Measurements from ENCODE around the gene TRAPPC5.
A peak's percentile ranks its signal among the peaks of the same experiment; 100 is the strongest.

TRAPPC5 gene

DNA sequence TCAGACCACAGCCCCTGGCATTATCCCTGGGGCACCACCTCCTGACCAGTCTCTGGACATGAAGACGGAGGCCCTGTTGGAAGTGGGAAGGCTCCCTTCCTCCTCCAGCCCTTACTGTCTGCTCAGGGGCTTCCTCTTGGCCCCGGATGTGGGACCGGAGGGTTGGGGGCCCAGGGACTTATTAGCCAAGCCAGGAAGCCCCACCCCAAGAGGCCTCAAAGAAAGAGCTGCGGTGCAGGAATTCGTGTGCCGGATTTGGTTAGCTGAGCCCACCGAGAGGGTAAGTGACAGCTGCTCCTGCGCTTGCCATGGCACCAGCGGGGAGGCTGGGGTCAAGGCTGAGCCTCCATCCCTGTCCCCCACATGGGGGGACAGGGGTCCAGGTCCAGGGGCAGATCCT, 11.8 kb upstream of the TRAPPC5 start, which contains the start of gene RETN:
Gene RETN (plus strand): TSS at position 208 of the 400 bp plus-strand sequence. CDS start 278 bp downstream, outside the sequence.
- peaks cover 3% of the 10 kb centered on the region for H3K4me1 ChIP-seq (ENCODE audit: control insufficient read depth, low read depth, low read length)
- H3K27me3 ChIP-seq (ENCODE audit: control insufficient read depth, insufficient read depth, low read length), result peaks cover 37% of the 10 kb centered on the region
- peak within 1 kb of the TSS; percentile 19 for H3K4me3 ChIP-seq (ENCODE audit: low read length)
- H3K36me3 ChIP-seq (ENCODE audit: control insufficient read depth, low read depth, low read length), result no peaks in the 10 kb centered on the region
- H3K9me3 ChIP-seq (ENCODE audit: control insufficient read depth, low read depth, low read length), result no peaks in the 10 kb centered on the region
- no peak within 1 kb of the TSS for H3K27ac ChIP-seq (ENCODE audit: low read length)
- no peak within 1 kb of the TSS for H3K9ac ChIP-seq (ENCODE audit: low read length)

DNA sequence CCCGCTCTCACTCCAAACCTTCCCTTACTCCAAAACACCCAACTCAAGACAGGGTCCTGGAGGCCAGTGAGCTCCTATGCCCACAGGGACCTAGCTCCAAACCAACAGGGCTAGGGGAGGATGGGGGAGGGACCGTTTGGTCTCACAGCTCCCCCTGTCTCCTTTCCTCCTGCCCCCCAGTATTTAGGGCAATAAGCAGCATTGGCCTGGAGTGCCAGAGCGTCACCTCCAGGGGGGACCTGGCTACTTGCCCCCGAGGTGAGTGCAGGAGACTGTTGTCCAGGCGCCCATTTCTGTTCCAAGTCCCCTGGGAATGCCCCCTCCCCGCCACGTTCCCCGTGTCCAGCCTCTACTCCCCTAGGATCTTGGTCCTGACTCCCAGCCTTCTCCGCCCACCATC, 11.0 kb upstream of the TRAPPC5 start:
- Histone ChIP-seq H3K4me3 (ENCODE audit: low read length) (peak overlapping the region; percentile 19), H3K27me3 (ENCODE audit: control insufficient read depth, insufficient read depth, low read length) (peaks cover 37% of the 10 kb centered on the region), H3K4me1 (ENCODE audit: control insufficient read depth, low read depth, low read length) (peaks cover 3% of the 10 kb centered on the region), H3K9ac (ENCODE audit: low read length) (no peak overlapping the region), H3K36me3 (ENCODE audit: control insufficient read depth, low read depth, low read length) (no peaks in the 10 kb centered on the region), H3K27ac (ENCODE audit: low read length) (no peak overlapping the region), H3K9me3 (ENCODE audit: control insufficient read depth, low read depth, low read length) (no peaks in the 10 kb centered on the region)

DNA sequence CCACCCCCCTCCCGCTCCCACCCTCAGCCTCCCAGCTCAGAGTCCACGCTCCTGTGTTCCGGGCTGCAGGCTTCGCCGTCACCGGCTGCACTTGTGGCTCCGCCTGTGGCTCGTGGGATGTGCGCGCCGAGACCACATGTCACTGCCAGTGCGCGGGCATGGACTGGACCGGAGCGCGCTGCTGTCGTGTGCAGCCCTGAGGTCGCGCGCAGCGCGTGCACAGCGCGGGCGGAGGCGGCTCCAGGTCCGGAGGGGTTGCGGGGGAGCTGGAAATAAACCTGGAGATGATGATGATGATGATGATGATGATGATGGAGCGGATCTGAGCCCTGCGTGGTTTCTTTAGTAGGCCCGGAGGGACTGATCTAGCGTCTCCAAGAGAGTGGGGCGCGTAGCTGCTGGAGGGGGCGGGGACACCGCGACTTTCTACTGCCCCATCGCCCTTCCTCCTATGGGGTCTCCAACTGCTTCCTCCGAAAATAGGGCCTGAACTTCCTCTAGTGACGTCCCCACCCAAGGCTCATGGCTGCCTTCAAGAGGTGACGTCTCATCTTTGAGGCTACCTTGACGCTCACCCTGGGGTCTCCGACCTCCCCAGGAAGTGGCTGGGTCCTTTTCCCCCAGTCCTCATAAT, 10.4 kb upstream of the TRAPPC5 start:
- Histone ChIP-seq H3K36me3 (ENCODE audit: control insufficient read depth, low read depth, low read length) (no peaks in the 10 kb centered on the region), H3K27me3 (ENCODE audit: control insufficient read depth, insufficient read depth, low read length) (peaks cover 37% of the 10 kb centered on the region), H3K9ac (ENCODE audit: low read length) (no peak overlapping the region), H3K9me3 (ENCODE audit: control insufficient read depth, low read depth, low read length) (no peaks in the 10 kb centered on the region), H3K27ac (ENCODE audit: low read length) (no peak overlapping the region), H3K4me3 (ENCODE audit: low read length) (peak overlapping the region; percentile 82), H3K4me1 (ENCODE audit: control insufficient read depth, low read depth, low read length) (peaks cover 3% of the 10 kb centered on the region)

DNA sequence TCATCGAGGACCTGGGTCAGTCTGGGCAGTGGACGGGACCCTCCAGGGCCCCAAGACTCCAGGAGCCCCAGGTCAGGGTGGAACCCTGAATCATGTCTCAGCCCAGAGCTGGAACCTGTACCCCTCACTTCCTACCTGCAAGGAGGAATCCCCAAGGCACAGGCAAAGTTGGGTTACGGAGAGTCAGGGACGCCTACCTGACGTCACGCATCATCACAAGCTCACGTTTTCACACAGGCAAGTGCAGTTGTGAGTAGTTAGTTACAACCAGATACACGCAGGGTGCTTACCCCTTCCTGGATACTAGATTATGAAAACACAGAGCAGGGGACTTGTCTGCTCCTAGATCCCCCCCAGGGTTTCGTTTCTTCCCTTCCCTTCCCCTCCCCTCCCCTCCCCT, 9.8 kb upstream of the TRAPPC5 start:
- H3K4me1 ChIP-seq (ENCODE audit: control insufficient read depth, low read depth, low read length), result peaks cover 3% of the 10 kb centered on the region
- peak overlapping the region; percentile 82 for H3K4me3 ChIP-seq (ENCODE audit: low read length)
- H3K27ac ChIP-seq (ENCODE audit: low read length), result no peak overlapping the region
- no peaks in the 10 kb centered on the region for H3K36me3 ChIP-seq (ENCODE audit: control insufficient read depth, low read depth, low read length)
- H3K9ac ChIP-seq (ENCODE audit: low read length), result no peak overlapping the region
- no peaks in the 10 kb centered on the region for H3K9me3 ChIP-seq (ENCODE audit: control insufficient read depth, low read depth, low read length)
- H3K27me3 ChIP-seq (ENCODE audit: control insufficient read depth, insufficient read depth, low read length), result peaks cover 37% of the 10 kb centered on the region

DNA sequence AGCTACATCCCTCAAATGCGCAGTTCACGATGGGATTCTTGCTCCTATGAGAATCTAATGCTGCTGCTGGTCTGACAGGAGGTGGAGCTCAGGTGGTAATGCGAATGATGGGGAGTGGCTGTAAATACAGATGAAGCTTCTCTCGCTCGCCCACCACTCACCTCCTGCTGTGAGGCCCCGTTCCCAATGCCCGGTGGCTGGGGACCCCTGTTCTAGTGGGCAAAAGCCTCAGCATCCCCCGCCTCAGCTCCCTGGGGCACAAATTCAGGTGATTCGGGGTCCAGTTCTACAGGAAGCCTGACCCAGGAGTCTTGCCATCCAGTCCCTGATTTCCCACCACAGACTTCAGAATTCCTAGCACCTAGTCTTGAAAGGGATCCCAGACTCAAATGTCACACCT, 8.1 kb upstream of the TRAPPC5 start:
- no peak overlapping the region for H3K27ac ChIP-seq (ENCODE audit: low read length)
- H3K9me3 ChIP-seq (ENCODE audit: control insufficient read depth, low read depth, low read length), result no peaks in the 10 kb centered on the region
- H3K4me1 ChIP-seq (ENCODE audit: control insufficient read depth, low read depth, low read length), result peaks cover 3% of the 10 kb centered on the region
- H3K36me3 ChIP-seq (ENCODE audit: control insufficient read depth, low read depth, low read length), result no peaks in the 10 kb centered on the region
- H3K4me3 ChIP-seq (ENCODE audit: low read length), result no peak overlapping the region
- peaks cover 51% of the 10 kb centered on the region for H3K27me3 ChIP-seq (ENCODE audit: control insufficient read depth, insufficient read depth, low read length)
- no peak overlapping the region for H3K9ac ChIP-seq (ENCODE audit: low read length)

DNA sequence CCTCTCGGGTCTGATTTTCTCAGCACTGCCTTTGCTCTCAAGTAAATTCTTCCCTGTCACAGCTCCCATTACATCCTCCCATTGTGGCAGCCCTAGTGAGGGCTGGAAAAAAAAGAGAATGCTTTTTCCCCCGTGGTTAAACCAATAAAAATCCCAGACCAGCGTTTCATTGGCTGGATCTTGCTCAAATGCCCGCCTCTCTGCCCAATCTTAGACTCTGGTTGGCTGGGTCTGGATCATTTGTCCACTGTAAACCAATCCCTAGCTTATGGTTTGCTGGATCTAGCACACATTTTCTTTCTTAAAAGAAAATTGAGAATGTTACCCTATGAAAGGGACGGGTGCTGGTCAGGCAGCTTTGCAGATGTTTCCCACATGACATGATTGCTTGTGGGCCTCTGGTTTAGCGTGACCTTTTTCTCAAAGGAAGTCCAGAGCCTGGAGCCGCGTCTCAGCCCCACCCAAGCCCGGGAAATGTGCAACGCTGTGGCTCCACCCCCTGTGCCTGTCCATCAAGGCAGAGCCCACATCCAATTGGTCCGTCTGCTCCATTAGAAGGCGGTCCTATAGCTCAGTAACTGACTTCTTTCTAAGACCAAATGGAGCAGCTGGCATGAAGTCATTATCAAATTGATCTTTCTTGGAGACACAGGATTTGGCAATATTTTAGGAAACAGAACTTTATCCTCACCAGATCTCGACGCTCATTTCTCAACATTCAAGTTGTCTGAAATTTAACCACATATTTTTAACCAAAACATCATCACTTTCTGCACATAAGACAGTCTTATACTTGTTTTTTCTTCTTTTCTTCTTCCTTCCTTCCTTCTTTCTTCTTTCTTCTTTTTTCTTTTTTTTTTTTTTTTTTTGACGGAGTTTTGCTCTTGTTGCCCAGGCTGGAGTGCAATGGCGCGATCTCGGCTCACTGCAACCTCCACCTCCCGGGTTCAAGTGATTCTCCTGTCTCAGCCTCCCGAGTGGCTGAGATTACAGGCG, 6.3 kb upstream of the TRAPPC5 start:
- H3K36me3 ChIP-seq (ENCODE audit: control insufficient read depth, low read depth, low read length), result no peaks in the 10 kb centered on the region
- H3K9ac ChIP-seq (ENCODE audit: low read length), result no peak overlapping the region
- H3K27me3 ChIP-seq (ENCODE audit: control insufficient read depth, insufficient read depth, low read length), result peaks cover 53% of the 10 kb centered on the region
- no peak overlapping the region for H3K4me3 ChIP-seq (ENCODE audit: low read length)
- H3K9me3 ChIP-seq (ENCODE audit: control insufficient read depth, low read depth, low read length), result no peaks in the 10 kb centered on the region
- peaks cover 3% of the 10 kb centered on the region for H3K4me1 ChIP-seq (ENCODE audit: control insufficient read depth, low read depth, low read length)
- no peak overlapping the region for H3K27ac ChIP-seq (ENCODE audit: low read length)

DNA sequence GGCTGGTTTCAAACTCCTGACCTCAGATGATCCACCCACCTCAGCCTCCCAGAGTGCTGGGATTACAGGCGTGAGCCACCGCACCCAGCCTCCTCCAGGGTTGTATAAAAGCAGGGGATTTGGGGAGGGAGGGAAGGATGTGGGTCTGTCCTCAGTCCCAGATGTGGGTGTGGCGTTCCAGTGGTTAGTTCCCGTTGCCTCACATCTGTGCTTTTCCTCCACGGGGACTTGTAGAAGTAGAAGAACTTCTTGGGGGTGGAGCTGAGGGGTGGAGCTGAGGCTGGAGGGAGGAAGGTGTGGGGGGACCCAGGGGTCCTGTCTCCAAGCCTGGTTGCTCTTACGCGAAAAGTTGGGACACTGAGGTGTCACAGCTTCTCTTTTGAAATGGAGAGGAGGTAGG, 4.3 kb upstream of the TRAPPC5 start:
- no peaks in the 10 kb centered on the region for H3K9me3 ChIP-seq (ENCODE audit: control insufficient read depth, low read depth, low read length)
- no peak overlapping the region for H3K4me3 ChIP-seq (ENCODE audit: low read length)
- peaks cover 40% of the 10 kb centered on the region for H3K27me3 ChIP-seq (ENCODE audit: control insufficient read depth, insufficient read depth, low read length)
- H3K9ac ChIP-seq (ENCODE audit: low read length), result no peak overlapping the region
- H3K4me1 ChIP-seq (ENCODE audit: control insufficient read depth, low read depth, low read length), result no peaks in the 10 kb centered on the region
- H3K27ac ChIP-seq (ENCODE audit: low read length), result no peak overlapping the region
- H3K36me3 ChIP-seq (ENCODE audit: control insufficient read depth, low read depth, low read length), result no peaks in the 10 kb centered on the region

DNA sequence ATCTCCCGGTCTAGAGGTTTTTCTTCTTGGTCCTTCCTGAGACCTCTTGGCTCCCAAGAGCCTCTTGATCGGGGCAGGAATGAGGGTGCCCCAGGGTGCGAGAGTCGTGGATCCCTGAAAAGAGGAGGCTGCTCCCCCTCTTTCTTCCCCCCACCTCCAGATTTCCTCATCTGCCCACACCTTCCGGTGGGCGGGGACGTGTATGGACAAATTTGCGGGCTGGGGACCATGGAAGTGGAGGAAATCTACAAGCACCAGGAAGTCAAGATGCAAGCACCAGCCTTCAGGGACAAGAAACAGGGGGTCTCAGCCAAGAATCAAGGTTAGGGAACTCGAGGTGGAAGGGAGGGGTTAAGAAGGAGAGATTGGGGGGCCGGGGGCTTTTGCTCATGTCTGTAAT, 3.8 kb upstream of the TRAPPC5 start, which contains the start of gene MCEMP1:
Gene MCEMP1 (plus strand): TSS at position 237 of the 400 bp plus-strand sequence. CDS start 31 bp downstream, at position 268.
- Histone ChIP-seq H3K36me3 (ENCODE audit: control insufficient read depth, low read depth, low read length) (no peaks in the 10 kb centered on the region), H3K4me1 (ENCODE audit: control insufficient read depth, low read depth, low read length) (peaks cover under 1% of the 10 kb centered on the region), H3K4me3 (ENCODE audit: low read length) (no peak within 1 kb of the TSS), H3K27me3 (ENCODE audit: control insufficient read depth, insufficient read depth, low read length) (peaks cover 36% of the 10 kb centered on the region), H3K9ac (ENCODE audit: low read length) (no peak within 1 kb of the TSS), H3K9me3 (ENCODE audit: control insufficient read depth, low read depth, low read length) (no peaks in the 10 kb centered on the region), H3K27ac (ENCODE audit: low read length) (no peak within 1 kb of the TSS)

DNA sequence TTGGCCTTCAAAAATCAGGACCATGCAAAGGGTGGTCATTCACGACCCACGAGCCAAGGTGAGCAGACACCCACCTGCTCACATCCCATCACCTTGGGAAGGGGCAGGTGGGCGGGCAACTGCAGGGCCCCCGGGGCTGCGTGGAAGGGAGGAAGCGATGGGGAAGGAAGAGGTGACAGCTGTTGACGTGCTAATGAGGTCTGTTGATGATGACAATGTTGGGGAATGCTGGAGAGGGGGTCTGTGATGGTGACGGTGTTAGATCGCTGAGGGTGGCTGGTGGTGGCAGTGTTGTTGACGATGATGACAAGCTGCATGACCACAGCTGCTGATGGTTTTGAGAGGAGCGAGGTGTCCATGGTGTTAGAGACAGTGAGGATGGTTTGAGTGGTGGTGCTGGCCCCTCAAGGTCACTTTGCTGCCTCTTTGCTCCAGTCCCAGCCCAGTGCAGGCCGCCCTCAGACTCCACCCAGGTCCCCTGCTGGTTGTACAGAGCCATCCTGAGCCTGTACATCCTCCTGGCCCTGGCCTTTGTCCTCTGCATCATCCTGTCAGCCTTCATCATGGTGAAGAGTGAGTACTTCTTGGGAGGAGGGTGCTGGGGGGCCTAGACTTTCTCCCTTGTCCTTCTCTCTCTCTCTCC, 2.8 kb upstream of the TRAPPC5 start:
- no peak overlapping the region for H3K4me3 ChIP-seq (ENCODE audit: low read length)
- no peak overlapping the region for H3K27ac ChIP-seq (ENCODE audit: low read length)
- H3K4me1 ChIP-seq (ENCODE audit: control insufficient read depth, low read depth, low read length), result peaks cover 4% of the 10 kb centered on the region
- H3K27me3 ChIP-seq (ENCODE audit: control insufficient read depth, insufficient read depth, low read length), result peaks cover 32% of the 10 kb centered on the region
- H3K9ac ChIP-seq (ENCODE audit: low read length), result no peak overlapping the region
- peaks cover 5% of the 10 kb centered on the region for H3K36me3 ChIP-seq (ENCODE audit: control insufficient read depth, low read depth, low read length)
- H3K9me3 ChIP-seq (ENCODE audit: control insufficient read depth, low read depth, low read length), result no peaks in the 10 kb centered on the region

DNA sequence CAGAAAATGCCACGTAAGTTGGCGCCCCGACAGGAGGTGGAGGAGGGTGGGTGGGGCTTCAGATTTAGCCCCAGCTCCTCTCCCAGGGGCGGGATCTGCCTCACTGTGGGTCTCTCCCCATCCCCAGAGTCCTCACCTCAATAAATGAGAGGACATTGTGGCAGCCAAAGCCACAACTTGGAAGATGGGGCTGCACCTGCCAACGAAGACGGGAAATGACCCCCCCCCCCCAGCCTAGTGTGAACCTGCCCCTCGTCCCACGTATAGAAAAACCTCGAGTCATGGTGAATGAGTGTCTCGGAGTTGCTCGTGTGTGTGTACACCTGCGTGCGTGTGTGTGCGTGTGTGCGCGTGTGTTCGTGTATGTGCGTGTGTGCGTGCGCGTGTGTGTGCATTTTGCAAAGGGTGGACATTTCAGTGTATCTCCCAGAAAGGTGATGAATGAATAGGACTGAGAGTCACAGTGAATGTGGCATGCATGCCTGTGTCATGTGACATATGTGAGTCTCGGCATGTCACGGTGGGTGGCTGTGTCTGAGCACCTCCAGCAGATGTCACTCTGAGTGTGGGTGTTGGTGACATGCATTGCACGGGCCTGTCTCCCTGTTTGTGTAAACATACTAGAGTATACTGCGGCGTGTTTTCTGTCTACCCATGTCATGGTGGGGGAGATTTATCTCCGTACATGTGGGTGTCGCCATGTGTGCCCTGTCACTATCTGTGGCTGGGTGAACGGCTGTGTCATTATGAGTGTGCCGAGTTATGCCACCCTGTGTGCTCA, 1.5 kb upstream of the TRAPPC5 start:
- H3K27ac ChIP-seq (ENCODE audit: low read length), result no peak overlapping the region
- H3K9ac ChIP-seq (ENCODE audit: low read length), result no peak overlapping the region

More for the DNA sequence above, 1.5 kb upstream of the TRAPPC5 start:
- H3K36me3 ChIP-seq (ENCODE audit: control insufficient read depth, low read depth, low read length), result peaks cover 6% of the 10 kb centered on the region
- H3K4me3 ChIP-seq (ENCODE audit: low read length), result no peak overlapping the region
- H3K27me3 ChIP-seq (ENCODE audit: control insufficient read depth, insufficient read depth, low read length), result peaks cover 27% of the 10 kb centered on the region
- peaks cover 4% of the 10 kb centered on the region for H3K4me1 ChIP-seq (ENCODE audit: control insufficient read depth, low read depth, low read length)
- no peaks in the 10 kb centered on the region for H3K9me3 ChIP-seq (ENCODE audit: control insufficient read depth, low read depth, low read length)
